Left ventricle myocardium inferior (tissue), 1 donor: Measurements from ENCODE around the gene SSBP4. TPM values are rescaled to one million over a fixed set of nuclear protein-coding genes. Genes with fewer than 3 reads are reported as not detected.
A peak's percentile ranks its signal among the peaks of the same experiment; 100 is the strongest.

Experiments used
- DNase-seq: peaks from one replicate; pipeline ENCODE4 v3.0.0-alpha.2; 2020
- H3K27ac ChIP-seq: fragments of 200-600 bp; replicated peaks from 2 replicates; pipeline ENCODE4 v1.8.0; 2021
- H3K27me3 ChIP-seq: fragments of 200-600 bp; 2 replicates; pipeline ENCODE4 v1.8.0; 2021; ENCODE audit warnings: low read depth
- H3K36me3 ChIP-seq: fragments of 200-600 bp; 2 replicates; pipeline ENCODE4 v1.8.0; 2021
- H3K4me1 ChIP-seq: fragments of 200-600 bp; 2 replicates; pipeline ENCODE4 v1.8.0; 2021
- H3K4me3 ChIP-seq: fragments of 200-600 bp; 2 replicates; pipeline ENCODE4 v1.8.0; 2021; ENCODE audit warnings: mild to moderate bottlenecking, moderate library complexity
- H3K9me3 ChIP-seq: fragments of 200-600 bp; replicated peaks from 2 replicates; pipeline ENCODE4 v1.8.0; 2021
- intact Hi-C: fragments of 100-400 bp; cut with micrococcal nuclease; formaldehyde crosslinking; loops from one replicate; pipeline ENCODE4 v1.11.0; 2022
- total RNA-seq: library from RNA; stranded (reverse); fragmentation: NEBNext Ultra II Directional; extraction: Animal tissue kit (Norgen Biotek cat#: 25700); gene quantifications from one replicate; pipeline ENCODE4 v1.2.1, GENCODE V29; 2021
- TF ChIP-seq, protein P1 (sequence below): fragments of 200-600 bp; IDR thresholded peaks from 2 replicates; pipeline ENCODE4 v1.8.0; 2021; ENCODE audit warnings: antibody characterized with exemption, mild to moderate bottlenecking, borderline replicate concordance
- donor health status: DM: no; HTN: yes; CAD: no; lungs with severe emphysema.

SSBP4 gene
- total RNA-seq, 1 donor from 2014 or later: 30.8 TPM

DNA sequence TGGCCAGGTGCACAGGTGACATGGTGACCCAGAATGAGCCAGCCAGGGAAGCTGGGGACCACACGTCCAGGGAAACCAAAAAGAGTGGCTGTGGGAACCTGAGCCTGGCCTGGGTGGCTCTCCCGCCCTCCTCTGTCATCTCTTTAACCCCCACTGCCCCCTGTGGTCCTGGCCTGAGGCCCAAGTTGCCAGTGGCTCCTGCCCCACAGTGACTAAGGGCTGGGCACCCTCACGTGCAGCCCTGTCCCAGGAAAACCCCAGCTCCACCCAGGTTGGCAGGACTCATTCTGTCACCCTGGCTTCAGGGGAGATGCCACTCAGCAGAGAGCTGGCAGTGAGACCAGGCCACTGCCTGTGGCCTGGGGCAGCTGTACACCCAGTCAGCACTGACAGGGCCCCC, 49.3 kb downstream of the SSBP4 start:
- TF ChIP-seq, protein P1, sequence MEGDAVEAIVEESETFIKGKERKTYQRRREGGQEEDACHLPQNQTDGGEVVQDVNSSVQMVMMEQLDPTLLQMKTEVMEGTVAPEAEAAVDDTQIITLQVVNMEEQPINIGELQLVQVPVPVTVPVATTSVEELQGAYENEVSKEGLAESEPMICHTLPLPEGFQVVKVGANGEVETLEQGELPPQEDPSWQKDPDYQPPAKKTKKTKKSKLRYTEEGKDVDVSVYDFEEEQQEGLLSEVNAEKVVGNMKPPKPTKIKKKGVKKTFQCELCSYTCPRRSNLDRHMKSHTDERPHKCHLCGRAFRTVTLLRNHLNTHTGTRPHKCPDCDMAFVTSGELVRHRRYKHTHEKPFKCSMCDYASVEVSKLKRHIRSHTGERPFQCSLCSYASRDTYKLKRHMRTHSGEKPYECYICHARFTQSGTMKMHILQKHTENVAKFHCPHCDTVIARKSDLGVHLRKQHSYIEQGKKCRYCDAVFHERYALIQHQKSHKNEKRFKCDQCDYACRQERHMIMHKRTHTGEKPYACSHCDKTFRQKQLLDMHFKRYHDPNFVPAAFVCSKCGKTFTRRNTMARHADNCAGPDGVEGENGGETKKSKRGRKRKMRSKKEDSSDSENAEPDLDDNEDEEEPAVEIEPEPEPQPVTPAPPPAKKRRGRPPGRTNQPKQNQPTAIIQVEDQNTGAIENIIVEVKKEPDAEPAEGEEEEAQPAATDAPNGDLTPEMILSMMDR: no peak
- Histone ChIP-seq H3K9me3 (no peaks in the 10 kb centered on the region), H3K36me3 (peaks cover 16% of the 10 kb centered on the region), H3K4me1 (peaks cover 75% of the 10 kb centered on the region), H3K27me3 (no peaks in the 10 kb centered on the region), H3K4me3 (no peak overlapping the region), H3K27ac (peak overlapping the region; percentile 14)
- DNase-seq: no peak
- intact Hi-C loops: loop anchor here (5.0 kb wide), 1 partner anchor 54 kb away; the partner anchor contains the start of gene ELL

- Histone ChIP-seq H3K27me3 (no peaks in the 10 kb centered on the region), H3K4me3 (no peak overlapping the region), H3K4me1 (peaks cover 76% of the 10 kb centered on the region), H3K36me3 (peaks cover 16% of the 10 kb centered on the region), H3K27ac (peak overlapping the region; percentile 14), H3K9me3 (no peaks in the 10 kb centered on the region)
- peak; percentile 69 for DNase-seq
- intact Hi-C loops: loop anchor here (5.0 kb wide), 1 partner anchor 53 kb away; the partner anchor contains the start of gene ELL
- TF ChIP-seq, protein P1: peak; percentile 78
These were observed 50.1 kb downstream of the SSBP4 start for GRCh38 chr19:18469069-18469846.

DNA sequence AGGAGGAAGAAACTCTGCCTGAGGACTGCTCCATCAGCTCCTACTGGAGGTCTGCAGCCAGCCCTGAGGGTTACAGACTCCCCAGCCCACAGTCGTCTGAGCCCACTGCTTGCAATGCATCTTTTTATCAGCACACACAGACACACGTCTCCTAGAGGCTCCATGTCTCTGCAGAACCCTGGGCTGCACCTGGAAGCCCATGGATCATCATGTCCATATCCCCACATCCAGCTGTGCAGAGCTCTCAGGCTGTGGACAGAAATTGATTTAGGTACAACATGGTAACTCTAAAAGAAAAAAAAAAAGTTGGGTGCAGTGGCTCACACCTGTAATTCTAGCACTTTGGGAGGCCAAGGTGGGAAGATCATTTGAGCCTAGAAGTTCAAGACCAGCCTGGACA, 51.6 kb downstream of the SSBP4 start:
- no peaks in the 10 kb centered on the region for H3K27me3 ChIP-seq
- peaks cover 76% of the 10 kb centered on the region for H3K4me1 ChIP-seq
- no peaks in the 10 kb centered on the region for H3K9me3 ChIP-seq
- DNase-seq: no peak
- H3K36me3 ChIP-seq: peaks cover 16% of the 10 kb centered on the region
- TF ChIP-seq, protein P1: no peak
- no peak overlapping the region for H3K27ac ChIP-seq
- intact Hi-C loops: no loop called here
- no peak overlapping the region for H3K4me3 ChIP-seq

GRCh38 chr19:18473003-18473705, 54.0 kb downstream of the SSBP4 start:
- DNase-seq: no peak
- peaks cover 81% of the 10 kb centered on the region for H3K4me1 ChIP-seq
- intact Hi-C loops: no loop called here
- TF ChIP-seq, protein P1: no peak
- H3K27ac ChIP-seq: peak overlapping the region; percentile 25
- no peaks in the 10 kb centered on the region for H3K27me3 ChIP-seq
- no peak overlapping the region for H3K4me3 ChIP-seq
- H3K9me3 ChIP-seq: no peaks in the 10 kb centered on the region
- peaks cover 16% of the 10 kb centered on the region for H3K36me3 ChIP-seq

DNA sequence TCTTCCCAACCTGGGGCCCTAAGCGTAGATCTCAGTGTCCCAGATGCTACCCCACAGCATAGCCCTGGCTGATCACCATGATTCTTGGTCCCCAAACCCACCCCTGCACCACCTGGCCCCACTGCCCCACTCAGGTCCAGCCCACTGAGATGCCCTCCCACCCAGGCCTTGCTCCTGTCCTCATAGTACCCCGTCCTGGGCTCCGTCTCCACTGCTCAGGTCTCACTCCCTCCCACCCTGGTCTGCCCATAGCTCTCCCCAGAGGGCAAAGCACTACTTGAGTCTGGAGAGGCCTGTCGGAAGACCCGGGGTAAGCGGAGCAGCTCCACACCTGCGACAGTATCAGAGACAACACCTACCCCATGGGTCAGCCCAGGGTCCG, 54.5 kb downstream of the SSBP4 start:
- TF ChIP-seq, protein P1: no peak
- no peaks in the 10 kb centered on the region for H3K9me3 ChIP-seq
- no peak for DNase-seq
- no peaks in the 10 kb centered on the region for H3K27me3 ChIP-seq
- H3K4me3 ChIP-seq: no peak overlapping the region
- H3K36me3 ChIP-seq: peaks cover 16% of the 10 kb centered on the region
- H3K4me1 ChIP-seq: peaks cover 81% of the 10 kb centered on the region
- peak overlapping the region; percentile 25 for H3K27ac ChIP-seq
- intact Hi-C loops: no loop called here
